Activated naive CD8-positive, alpha-beta T cell (primary cell): Measurements from ENCODE around the gene METTL9.
"Not testable (repeated sequence)": the region's sequence is repeated elsewhere in the genome, so short reads cannot be mapped to it uniquely, and the experiment has no call there.

Experiments used
- H3K27ac Mint-ChIP-seq: one replicate; pipeline ENCODE4 v1.8.0; 2021; ENCODE audit warnings: mixed read lengths
- H3K27me3 Mint-ChIP-seq: one replicate; pipeline ENCODE4 v1.8.0; 2021; ENCODE audit warnings: mixed read lengths
- H3K36me3 Mint-ChIP-seq: one replicate; pipeline ENCODE4 v1.8.0; 2021; ENCODE audit warnings: mixed read lengths
- H3K4me1 Mint-ChIP-seq: one replicate; pipeline ENCODE4 v1.8.0; 2021; ENCODE audit warnings: low read depth, mixed read lengths
- H3K4me3 Mint-ChIP-seq: one replicate; pipeline ENCODE4 v1.8.0; 2021; ENCODE audit warnings: mild to moderate bottlenecking, mixed read lengths
- H3K9me3 Mint-ChIP-seq: one replicate; pipeline ENCODE4 v1.8.0; 2021; ENCODE audit warnings: low read depth, mixed read lengths

The METTL9 gene

GRCh38 chr16:21673469-21673868 lies 74.1 kb downstream of the METTL9 start:
- Mint-ChIP-seq H3K4me1 (no peaks in the 10 kb centered on the region), H3K27ac (no peak overlapping the region), H3K36me3 (peaks cover 2% of the 10 kb centered on the region), H3K4me3 (no peak overlapping the region), H3K9me3 (peaks cover 6% of the 10 kb centered on the region), H3K27me3 (no peaks in the 10 kb centered on the region)

DNA sequence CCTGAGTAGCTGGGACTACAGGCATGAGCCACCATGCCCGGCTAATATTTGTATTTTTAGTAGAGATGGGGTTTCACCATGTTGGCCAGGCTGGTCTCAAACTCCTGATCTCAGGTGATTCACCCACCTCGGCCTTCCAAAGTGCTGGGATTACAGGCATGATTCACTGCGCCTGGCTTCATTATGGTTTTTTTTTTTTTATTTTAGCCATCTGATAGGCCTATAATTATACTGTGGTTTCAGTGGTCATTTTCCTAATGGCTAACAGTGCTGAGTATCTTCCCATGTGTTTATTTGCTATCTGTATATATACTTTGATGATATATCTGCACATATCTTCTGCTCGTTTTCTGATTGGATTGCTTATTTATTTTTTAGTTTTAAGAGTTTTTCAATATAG lies 75.1 kb downstream of the METTL9 start:
- H3K36me3 Mint-ChIP-seq, H3K4me1 Mint-ChIP-seq, H3K9me3 Mint-ChIP-seq, H3K4me3 Mint-ChIP-seq, H3K27me3 Mint-ChIP-seq, H3K27ac Mint-ChIP-seq: not testable (repeated sequence)

GRCh38 chr16:21680714-21681113 lies 81.3 kb downstream of the METTL9 start:
- H3K36me3 Mint-ChIP-seq, H3K27me3 Mint-ChIP-seq, H3K4me3 Mint-ChIP-seq, H3K9me3 Mint-ChIP-seq, H3K4me1 Mint-ChIP-seq, H3K27ac Mint-ChIP-seq: not testable (repeated sequence)

DNA sequence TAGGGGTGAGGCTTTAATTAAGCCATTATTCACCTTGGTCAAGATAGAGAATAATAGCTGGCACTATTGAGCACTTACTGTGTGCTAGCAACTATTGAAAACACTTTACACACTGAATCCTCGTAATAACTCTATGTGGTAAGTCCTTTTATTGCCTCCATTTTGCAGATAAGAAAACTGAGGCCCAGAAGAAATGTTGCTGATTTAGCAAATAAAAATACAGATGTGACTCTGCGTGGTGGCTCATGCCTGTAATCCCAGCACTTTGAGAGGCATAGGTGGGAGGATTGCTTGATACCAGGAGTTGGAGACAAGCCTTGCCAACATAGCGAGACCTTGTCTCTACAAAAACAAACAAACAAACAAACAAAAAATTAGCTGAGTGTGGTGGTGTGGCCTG lies 83.8 kb downstream of the METTL9 start:
- Mint-ChIP-seq H3K9me3 (no peaks in the 10 kb centered on the region), H3K27me3 (peaks cover 5% of the 10 kb centered on the region), H3K27ac (no peak overlapping the region), H3K4me1 (no peaks in the 10 kb centered on the region), H3K4me3 (no peak overlapping the region), H3K36me3 (no peaks in the 10 kb centered on the region)

GRCh38 chr16:21684199-21684598 lies 84.8 kb downstream of the METTL9 start:
- no peaks in the 10 kb centered on the region for H3K9me3 Mint-ChIP-seq

GRCh38 chr16:21685034-21685455 lies 85.7 kb downstream of the METTL9 start:
- no peaks in the 10 kb centered on the region for H3K9me3 Mint-ChIP-seq
- H3K36me3 Mint-ChIP-seq, result no peaks in the 10 kb centered on the region
- H3K4me1 Mint-ChIP-seq, result no peaks in the 10 kb centered on the region
- no peak overlapping the region for H3K27ac Mint-ChIP-seq
- H3K4me3 Mint-ChIP-seq, result no peak overlapping the region
- peaks cover 3% of the 10 kb centered on the region for H3K27me3 Mint-ChIP-seq

More at GRCh38 chr16:21684199-21684598, 84.8 kb downstream of the METTL9 start:
- no peaks in the 10 kb centered on the region for H3K4me1 Mint-ChIP-seq
- no peaks in the 10 kb centered on the region for H3K36me3 Mint-ChIP-seq
- peaks cover 3% of the 10 kb centered on the region for H3K27me3 Mint-ChIP-seq
- no peak overlapping the region for H3K4me3 Mint-ChIP-seq
- no peak overlapping the region for H3K27ac Mint-ChIP-seq

DNA sequence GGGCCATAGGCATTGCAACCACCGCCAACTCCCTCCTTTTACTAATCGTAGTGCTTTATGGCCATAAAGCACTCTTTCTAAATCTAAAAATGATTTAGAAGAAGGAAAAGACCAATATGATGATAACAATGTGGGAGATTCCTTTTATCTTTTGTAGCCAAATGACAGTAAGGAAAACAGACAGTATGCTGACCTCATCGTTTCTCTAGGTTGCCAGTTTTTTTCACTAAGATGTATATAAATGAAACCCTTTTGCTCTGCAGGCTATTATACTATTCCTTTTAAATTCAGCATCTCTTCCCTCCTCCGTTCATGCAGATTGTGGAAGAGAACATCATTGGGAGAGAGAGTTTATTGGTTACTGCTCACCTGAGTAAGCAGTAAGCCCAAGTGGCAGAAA lies 89.7 kb downstream of the METTL9 start:
- H3K27me3 Mint-ChIP-seq, result peaks cover 3% of the 10 kb centered on the region
- no peaks in the 10 kb centered on the region for H3K36me3 Mint-ChIP-seq
- no peaks in the 10 kb centered on the region for H3K9me3 Mint-ChIP-seq
- no peaks in the 10 kb centered on the region for H3K4me1 Mint-ChIP-seq
- H3K27ac Mint-ChIP-seq, result no peak overlapping the region
- no peak overlapping the region for H3K4me3 Mint-ChIP-seq

- not testable (repeated sequence) for H3K9me3 Mint-ChIP-seq, H3K4me1 Mint-ChIP-seq, H3K4me3 Mint-ChIP-seq, H3K36me3 Mint-ChIP-seq, H3K27me3 Mint-ChIP-seq, H3K27ac Mint-ChIP-seq
These were observed 91.6 kb downstream of the METTL9 start for GRCh38 chr16:21690967-21691366.

GRCh38 chr16:21694609-21695008 lies 95.2 kb downstream of the METTL9 start:
- Mint-ChIP-seq H3K27me3 (peaks cover 3% of the 10 kb centered on the region), H3K4me1 (no peaks in the 10 kb centered on the region), H3K36me3 (no peaks in the 10 kb centered on the region), H3K9me3 (no peaks in the 10 kb centered on the region), H3K4me3 (no peak overlapping the region), H3K27ac (no peak overlapping the region)

DNA sequence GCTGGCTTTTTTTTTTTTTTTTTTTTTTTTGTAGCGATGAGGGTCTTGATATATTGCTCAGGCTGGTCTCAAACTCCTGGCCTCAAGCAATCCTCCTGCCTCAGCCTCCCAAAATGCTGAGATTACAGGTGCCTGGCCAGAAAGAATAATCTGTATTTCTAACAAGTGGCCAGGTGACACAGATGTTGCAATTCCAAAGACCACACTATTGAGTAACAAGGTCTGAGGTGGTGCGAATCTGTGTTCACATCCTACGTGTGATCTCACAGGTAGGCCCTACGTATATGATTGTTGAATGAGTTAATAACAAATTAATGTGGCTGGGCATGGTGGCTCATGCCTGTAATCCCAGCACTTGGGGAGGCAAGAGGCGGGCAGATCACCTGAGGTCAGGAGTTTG lies 97.7 kb downstream of the METTL9 start:
- Mint-ChIP-seq H3K4me1 (no peaks in the 10 kb centered on the region), H3K27ac (no peak overlapping the region), H3K36me3 (no peaks in the 10 kb centered on the region), H3K27me3 (no peaks in the 10 kb centered on the region), H3K9me3 (no peaks in the 10 kb centered on the region), H3K4me3 (no peak overlapping the region)

- Mint-ChIP-seq H3K36me3 (no peaks in the 10 kb centered on the region), H3K4me1 (no peaks in the 10 kb centered on the region)
These were observed 99.0 kb downstream of the METTL9 start for GRCh38 chr16:21698169-21699032.

GRCh38 chr16:21701271-21701670 lies 101.9 kb downstream of the METTL9 start:
- Mint-ChIP-seq H3K36me3 (no peaks in the 10 kb centered on the region), H3K27ac (no peak overlapping the region), H3K4me3 (no peak overlapping the region), H3K9me3 (no peaks in the 10 kb centered on the region), H3K4me1 (no peaks in the 10 kb centered on the region), H3K27me3 (no peaks in the 10 kb centered on the region)

More at GRCh38 chr16:21698169-21699032, 99.0 kb downstream of the METTL9 start:
- H3K27ac Mint-ChIP-seq, result no peak overlapping the region
- H3K27me3 Mint-ChIP-seq, result no peaks in the 10 kb centered on the region
- H3K9me3 Mint-ChIP-seq, result no peaks in the 10 kb centered on the region
- no peak overlapping the region for H3K4me3 Mint-ChIP-seq

GRCh38 chr16:21702276-21702675 lies 102.9 kb downstream of the METTL9 start:
- no peaks in the 10 kb centered on the region for H3K4me1 Mint-ChIP-seq

GRCh38 chr16:21703156-21703555 lies 103.8 kb downstream of the METTL9 start:
- H3K27me3 Mint-ChIP-seq, result no peaks in the 10 kb centered on the region
- H3K9me3 Mint-ChIP-seq, result no peaks in the 10 kb centered on the region
- no peaks in the 10 kb centered on the region for H3K4me1 Mint-ChIP-seq
- no peaks in the 10 kb centered on the region for H3K36me3 Mint-ChIP-seq
- H3K27ac Mint-ChIP-seq, result no peak overlapping the region
- no peak overlapping the region for H3K4me3 Mint-ChIP-seq

More at GRCh38 chr16:21702276-21702675, 102.9 kb downstream of the METTL9 start:
- Mint-ChIP-seq H3K27me3 (no peaks in the 10 kb centered on the region), H3K4me3 (no peak overlapping the region), H3K27ac (no peak overlapping the region), H3K9me3 (no peaks in the 10 kb centered on the region), H3K36me3 (no peaks in the 10 kb centered on the region)

DNA sequence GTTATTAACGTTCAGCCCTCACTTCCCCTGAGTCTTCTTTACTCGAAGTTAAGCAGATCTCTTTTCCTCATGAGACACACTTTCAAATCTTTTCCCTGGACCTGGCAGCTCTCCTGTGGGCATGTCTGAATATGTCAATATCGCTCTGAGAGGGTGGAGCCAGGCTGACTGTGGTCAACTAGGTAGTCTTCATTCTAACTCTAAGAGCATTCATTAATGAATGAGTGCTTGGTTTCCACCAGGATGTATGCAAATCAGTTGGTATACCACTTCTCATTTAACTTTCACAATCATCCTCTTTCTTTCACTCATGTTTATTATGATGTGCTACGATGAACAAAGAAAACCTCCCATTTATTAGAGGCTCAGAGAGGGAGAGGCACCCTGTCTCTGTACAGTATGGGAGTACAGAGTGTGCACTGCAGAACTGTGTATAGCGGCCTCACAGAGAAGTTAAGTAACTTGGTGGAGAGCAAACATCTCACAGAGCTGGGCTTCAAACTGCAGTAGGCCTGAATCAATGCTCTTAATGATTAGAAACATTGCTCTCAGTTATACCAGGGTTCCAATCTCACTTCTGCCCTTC lies 104.3 kb downstream of the METTL9 start:
- no peak overlapping the region for H3K27ac Mint-ChIP-seq
- H3K36me3 Mint-ChIP-seq, result no peaks in the 10 kb centered on the region
- no peaks in the 10 kb centered on the region for H3K4me1 Mint-ChIP-seq
- H3K4me3 Mint-ChIP-seq, result no peak overlapping the region
- H3K9me3 Mint-ChIP-seq, result no peaks in the 10 kb centered on the region
- no peaks in the 10 kb centered on the region for H3K27me3 Mint-ChIP-seq

- no peaks in the 10 kb centered on the region for H3K4me1 Mint-ChIP-seq
- no peak overlapping the region for H3K27ac Mint-ChIP-seq
- no peak overlapping the region for H3K4me3 Mint-ChIP-seq
These were observed 104.9 kb downstream of the METTL9 start for GRCh38 chr16:21704266-21704665.

More at GRCh38 chr16:21704266-21704665, 104.9 kb downstream of the METTL9 start:
- no peaks in the 10 kb centered on the region for H3K36me3 Mint-ChIP-seq
- no peaks in the 10 kb centered on the region for H3K27me3 Mint-ChIP-seq
- H3K9me3 Mint-ChIP-seq, result no peaks in the 10 kb centered on the region
